Caco-2 (cell line): ENCODE results near the gene PLCG1. TPM values are rescaled to one million over a fixed set of nuclear protein-coding genes. Genes with fewer than 3 reads are reported as not detected.

Source experiments
- BruUV-seq: library from RNA; stranded (reverse); fragments of 400-500 nt; replicated peaks from 2 replicates; lab custom pipeline; 2021; lab: Mats Ljungman, UMichigan
- CTCF ChIA-PET: fragments of 300-600 bp; sonication (Branson Sonifier 250); formaldehyde crosslinking; loops from one replicate; lab custom pipeline; 2022; ENCODE audit warnings: antibody characterized with exemption; lab: Charles Lee
- POLR2A ChIA-PET: fragments of 300-600 bp; sonication (Branson Sonifier 250); formaldehyde crosslinking; loops from one replicate; lab custom pipeline; 2022; ENCODE audit warnings: antibody characterized with exemption; lab: Charles Lee
- DNase-seq, 2 experiments: peaks; one replicate each; pipeline versions ENCODE4 v3.0.0 to v3.0.0-alpha.2; 2020 to 2022
- H3K27me3 ChIP-seq: replicated peaks from 2 replicates; pipeline ENCODE4 v1.6.0; 2011; ENCODE audit warnings: low read length; ENCODE audit not compliant: control insufficient read depth, insufficient read depth
- H3K36me3 ChIP-seq: 2 replicates; pipeline ENCODE4 v1.5.1; 2011; ENCODE audit warnings: low read length; ENCODE audit not compliant: control insufficient read depth, insufficient read depth
- H3K4me1 ChIP-seq: fragments of 250-450 bp; sonication (Bioruptor Pico); 2 replicates; pipeline ENCODE4 v1.5.1; 2020; ENCODE audit warnings: mild to moderate bottlenecking
- H3K4me3 ChIP-seq: 2 replicates; pipeline ENCODE4 v1.5.1; 2011; ENCODE audit warnings: low read depth, mild to moderate bottlenecking, control low read depth, low read length
- H3K9me3 ChIP-seq: fragments of 250-450 bp; sonication (Bioruptor Pico); 2 replicates; pipeline ENCODE4 v1.5.1; 2020; ENCODE audit warnings: mild to moderate bottlenecking, moderate library complexity
- H3K27ac Mint-ChIP-seq: one replicate; pipeline ENCODE4 v1.8.0; 2022; ENCODE audit warnings: mixed read lengths; ENCODE audit not compliant: unreplicated experiment
- H3K27me3 Mint-ChIP-seq: one replicate; pipeline ENCODE4 v1.8.0; 2022; ENCODE audit warnings: mixed read lengths; ENCODE audit not compliant: insufficient read depth, unreplicated experiment
- H3K36me3 Mint-ChIP-seq: one replicate; pipeline ENCODE4 v1.8.0; 2022; ENCODE audit warnings: mild to moderate bottlenecking, mixed read lengths; ENCODE audit not compliant: insufficient read depth, unreplicated experiment
- H3K4me1 Mint-ChIP-seq: one replicate; pipeline ENCODE4 v1.8.0; 2022; ENCODE audit warnings: low read depth, mixed read lengths; ENCODE audit not compliant: unreplicated experiment
- H3K4me3 Mint-ChIP-seq: one replicate; pipeline ENCODE4 v1.8.0; 2022; ENCODE audit warnings: mild to moderate bottlenecking, moderate library complexity, mixed read lengths; ENCODE audit not compliant: unreplicated experiment
- H3K9me3 Mint-ChIP-seq: one replicate; pipeline ENCODE4 v1.8.0; 2022; ENCODE audit warnings: mixed read lengths; ENCODE audit not compliant: unreplicated experiment
- intact Hi-C: fragments of 100-400 bp; cut with micrococcal nuclease; formaldehyde crosslinking; loops from one replicate; pipeline ENCODE4 v1.10.0; 2022; ENCODE audit not compliant: unreplicated experiment
- total RNA-seq: library from RNA; stranded (reverse); gene quantifications from 2 replicates; pipeline ENCODE4 v1.2.3, GENCODE V29; 2022
- TF ChIP-seq, protein P1 (sequence below), 2 experiments: fragments of 200-600 bp in 1 of 2; IDR thresholded peaks; 1 replicate in 1 of 2; 2 replicates in 1 of 2; pipeline versions ENCODE4 v1.5.1 to v1.8.0; 2011 to 2022; ENCODE audit warnings: antibody characterized with exemption in 1 of 2, control low read depth in 1 of 2, inconsistent platforms in 1 of 2, low read depth in 1 of 2, low read length in 1 of 2, mild to moderate bottlenecking in 1 of 2, moderate library complexity in 1 of 2; ENCODE audit not compliant: insufficient read depth in 1 of 2, severe bottlenecking in 1 of 2, unreplicated experiment in 1 of 2

PLCG1 gene
- total RNA-seq, 1 experiment from 2014 or later: 196 TPM

DNA sequence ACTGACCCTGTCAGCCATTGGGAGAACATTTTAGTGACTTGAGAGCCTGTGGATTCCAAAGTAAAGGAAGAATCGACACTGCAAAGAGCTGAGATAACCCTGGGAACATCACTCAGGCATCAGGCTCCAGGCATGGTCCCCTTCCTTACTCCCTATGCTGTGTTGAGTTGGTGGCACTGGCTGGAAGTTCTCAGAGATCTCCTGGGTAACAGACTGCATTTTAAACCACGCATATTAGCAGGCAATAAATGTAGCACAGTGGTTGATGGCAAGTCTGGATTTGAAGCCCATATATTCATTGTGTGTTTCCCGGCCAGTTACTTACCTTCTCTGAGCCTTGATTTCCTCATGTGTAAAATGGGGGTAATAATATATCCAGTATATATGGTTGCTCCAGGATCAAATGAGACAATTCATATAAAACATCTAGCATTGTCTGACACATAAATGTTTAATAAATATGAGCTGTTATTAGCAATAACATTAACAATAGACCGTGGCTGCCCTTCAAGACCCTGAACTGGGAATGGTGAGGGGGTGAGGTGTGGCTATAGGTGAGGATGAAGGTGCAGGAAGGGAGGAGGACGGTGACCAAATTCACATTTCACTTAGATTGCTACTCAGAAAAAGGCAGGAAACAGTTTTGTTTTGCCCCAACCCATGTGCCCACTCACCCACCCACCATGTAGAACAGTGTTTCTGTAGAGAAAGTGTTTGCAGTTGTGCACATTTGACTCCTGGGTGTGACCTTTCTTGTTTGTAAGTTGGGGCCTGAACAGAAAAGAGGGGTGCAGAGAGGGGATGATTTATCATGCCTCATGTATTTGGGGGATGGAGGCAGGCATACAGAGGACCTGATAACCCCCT lies 2.1 kb downstream of the PLCG1 start:
- DNase-seq: no peak
- POLR2A ChIA-PET: interaction anchor here (1.6 kb wide), 1 partner anchor 201 kb away, joined by 7 read pairs; the partner anchor contains the start of gene LPIN3
- no peak overlapping the region for H3K27ac Mint-ChIP-seq
- Histone ChIP-seq H3K36me3 (0 out of 2 replicates have a peak, but pooled peaks cover 4% of the 10 kb centered on the region), H3K4me1 (peaks cover 17% of the 10 kb centered on the region), H3K4me3 (peak overlapping the region; percentile 96), H3K27me3 (no peaks in the 10 kb centered on the region), H3K9me3 (no peaks in the 10 kb centered on the region)
- intact Hi-C loops: loop anchor here (2.0 to 10.0 kb wide), 2 partner anchors 33 to 65 kb away; no protein-coding TSS in a partner anchor
- H3K4me3 Mint-ChIP-seq: peak overlapping the region; percentile 83
- H3K27me3 Mint-ChIP-seq: no peaks in the 10 kb centered on the region
- H3K4me1 Mint-ChIP-seq: peaks cover 21% of the 10 kb centered on the region
- TF ChIP-seq, protein P1, sequence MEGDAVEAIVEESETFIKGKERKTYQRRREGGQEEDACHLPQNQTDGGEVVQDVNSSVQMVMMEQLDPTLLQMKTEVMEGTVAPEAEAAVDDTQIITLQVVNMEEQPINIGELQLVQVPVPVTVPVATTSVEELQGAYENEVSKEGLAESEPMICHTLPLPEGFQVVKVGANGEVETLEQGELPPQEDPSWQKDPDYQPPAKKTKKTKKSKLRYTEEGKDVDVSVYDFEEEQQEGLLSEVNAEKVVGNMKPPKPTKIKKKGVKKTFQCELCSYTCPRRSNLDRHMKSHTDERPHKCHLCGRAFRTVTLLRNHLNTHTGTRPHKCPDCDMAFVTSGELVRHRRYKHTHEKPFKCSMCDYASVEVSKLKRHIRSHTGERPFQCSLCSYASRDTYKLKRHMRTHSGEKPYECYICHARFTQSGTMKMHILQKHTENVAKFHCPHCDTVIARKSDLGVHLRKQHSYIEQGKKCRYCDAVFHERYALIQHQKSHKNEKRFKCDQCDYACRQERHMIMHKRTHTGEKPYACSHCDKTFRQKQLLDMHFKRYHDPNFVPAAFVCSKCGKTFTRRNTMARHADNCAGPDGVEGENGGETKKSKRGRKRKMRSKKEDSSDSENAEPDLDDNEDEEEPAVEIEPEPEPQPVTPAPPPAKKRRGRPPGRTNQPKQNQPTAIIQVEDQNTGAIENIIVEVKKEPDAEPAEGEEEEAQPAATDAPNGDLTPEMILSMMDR (IDR thresholded peaks at IDR 0.05; ENCODE audit: insufficient read depth in 1 of 2, low read depth in 1 of 2, low read length in 1 of 2, severe bottlenecking in 1 of 2, unreplicated experiment in 1 of 2): no peak
- H3K9me3 Mint-ChIP-seq: no peaks in the 10 kb centered on the region
- BruUV-seq: no TSS peak
- CTCF ChIA-PET: interaction anchor here (0.6 to 2.1 kb wide), 3 partner anchors 16 to 201 kb away, joined by 3 to 9 read pairs (median 4); partner anchors contain the start of gene LPIN3
- peaks cover 34% of the 10 kb centered on the region for H3K36me3 Mint-ChIP-seq

DNA sequence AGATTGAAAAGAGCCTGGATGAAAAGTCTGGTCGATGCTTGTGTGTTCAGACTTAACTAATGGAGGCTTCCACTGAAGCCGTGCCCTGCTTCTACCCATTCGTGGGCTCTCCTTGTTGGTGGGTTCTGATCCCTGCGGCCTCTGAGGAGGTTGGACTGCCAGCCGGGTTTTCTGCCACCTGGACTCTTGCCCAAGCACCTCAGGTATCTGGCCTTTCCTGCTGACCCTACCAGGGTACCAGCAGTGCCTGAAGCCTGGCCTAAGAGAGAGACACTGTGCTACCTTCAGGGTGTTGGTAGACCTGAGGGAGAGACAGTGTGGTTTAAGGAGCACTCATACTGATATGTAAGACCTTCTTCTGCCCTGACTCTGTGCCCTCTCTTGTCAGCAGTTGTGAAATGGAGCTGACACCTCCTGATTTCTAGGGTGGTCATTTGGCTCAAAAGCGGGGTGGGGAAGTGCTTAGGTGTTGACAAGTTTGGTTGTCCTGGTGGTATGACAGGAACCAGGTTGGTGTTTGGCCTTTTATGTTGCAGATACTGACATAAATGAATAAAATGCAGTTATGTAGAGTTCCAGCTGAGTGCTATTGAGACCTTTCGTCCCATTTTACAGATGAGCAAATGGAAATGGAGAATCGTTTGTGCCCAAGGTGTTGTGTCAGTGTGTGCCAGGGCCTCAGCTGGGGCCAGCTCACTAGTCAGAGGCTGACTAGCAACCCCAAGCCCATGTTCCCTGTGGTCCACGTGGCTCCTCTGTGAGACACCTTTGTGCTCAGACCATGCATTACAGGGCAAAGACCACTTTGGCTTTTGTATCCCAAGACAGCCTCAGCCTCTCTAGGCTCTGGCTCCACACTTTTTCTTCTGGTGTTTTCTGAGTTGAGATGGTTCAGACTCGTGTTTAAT lies 3.1 kb downstream of the PLCG1 start:
- H3K27ac Mint-ChIP-seq: no peak overlapping the region
- H3K36me3 Mint-ChIP-seq: peaks cover 26% of the 10 kb centered on the region
- H3K9me3 Mint-ChIP-seq: no peaks in the 10 kb centered on the region
- peaks cover 12% of the 10 kb centered on the region for H3K4me1 Mint-ChIP-seq
- H3K4me1 ChIP-seq: peaks cover 17% of the 10 kb centered on the region
- no peak overlapping the region for H3K4me3 Mint-ChIP-seq
- ChIA-PET POLR2A (interaction anchor here (0.6 kb wide), 1 partner anchor 419 kb away, joined by 3 read pairs; no protein-coding TSS in a partner anchor), CTCF (interaction anchor here (1.1 kb wide), 1 partner anchor 148 kb away, joined by 3 read pairs; no protein-coding TSS in a partner anchor)
- H3K9me3 ChIP-seq: no peaks in the 10 kb centered on the region
- BruUV-seq: no TSS peak
- intact Hi-C loops: no loop called here
- H3K4me3 ChIP-seq: no peak overlapping the region
- no peaks in the 10 kb centered on the region for H3K27me3 Mint-ChIP-seq
- no peaks in the 10 kb centered on the region for H3K27me3 ChIP-seq
- no peak for DNase-seq
- TF ChIP-seq, protein P1 (IDR thresholded peaks at IDR 0.05; ENCODE audit: insufficient read depth in 1 of 2, low read depth in 1 of 2, low read length in 1 of 2, severe bottlenecking in 1 of 2, unreplicated experiment in 1 of 2): no peak
- H3K36me3 ChIP-seq: 0 out of 2 replicates have a peak, but pooled peaks cover 4% of the 10 kb centered on the region
